SKM-1 (cell line): ENCODE results near the gene DNAH6.

Experiments used
- DNase-seq: peaks from one replicate; lab custom pipeline; 2025; ENCODE audit not compliant: unreplicated experiment; lab: John Stamatoyannopoulos, UW

DNAH6 gene

DNA sequence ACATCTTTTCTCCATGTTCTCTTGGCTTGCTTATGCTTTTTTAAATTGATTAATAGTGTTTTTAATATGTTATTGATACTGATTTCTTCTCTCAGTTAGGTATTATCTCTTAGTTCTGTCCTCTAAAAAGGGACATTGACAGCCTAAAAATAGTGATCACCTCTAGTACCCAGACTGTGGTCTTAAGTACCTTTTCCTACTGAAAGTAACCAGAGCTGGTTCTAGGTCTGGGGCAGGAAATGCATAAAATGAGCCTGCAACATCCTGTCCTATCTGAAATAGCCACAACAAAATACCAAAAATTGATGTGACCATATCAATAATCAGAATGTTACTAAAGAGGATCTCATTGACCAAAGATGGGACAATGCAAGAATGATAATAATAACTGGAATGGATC is 113.3 kb downstream of the DNAH6 start:
- no peak for DNase-seq

DNA sequence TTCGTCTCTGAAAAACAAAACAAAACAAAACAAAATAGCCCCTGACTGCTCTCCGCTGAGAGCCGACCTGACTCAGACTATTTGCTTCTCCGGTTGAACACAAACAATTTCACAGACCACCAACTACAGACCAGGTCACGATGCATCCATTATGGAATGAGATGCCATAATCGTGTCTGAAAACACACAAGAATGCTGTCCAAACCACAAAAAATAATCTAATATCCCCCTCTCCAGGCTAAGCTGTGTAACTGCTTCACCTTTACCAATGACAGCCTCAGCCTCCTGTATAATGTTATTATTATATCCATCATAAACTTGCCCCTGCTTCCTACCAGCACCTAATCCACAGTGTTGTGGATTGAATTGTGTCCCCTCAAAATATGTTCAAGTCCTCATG is 114.7 kb downstream of the DNAH6 start:
- no peak for DNase-seq

DNA sequence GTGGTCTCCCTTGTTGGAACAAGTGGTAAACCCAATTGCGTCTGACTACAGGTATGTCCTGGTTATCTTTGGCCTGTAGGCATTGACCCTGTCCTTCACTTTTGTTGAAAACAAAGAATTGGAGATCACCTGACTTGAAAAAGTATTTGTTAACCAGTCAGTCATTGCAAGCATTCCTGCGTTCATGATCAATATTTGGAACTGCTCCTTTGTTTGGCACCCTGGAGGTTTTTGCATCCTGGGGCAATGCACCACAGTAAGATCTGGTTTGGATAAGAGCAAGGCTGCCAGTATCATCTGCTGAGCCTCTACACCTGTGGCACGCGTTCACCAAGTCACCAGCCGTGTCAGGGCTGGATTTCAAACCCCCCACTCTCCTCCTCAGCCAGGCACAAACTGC is 115.7 kb downstream of the DNAH6 start:
- DNase-seq = no peak

DNA sequence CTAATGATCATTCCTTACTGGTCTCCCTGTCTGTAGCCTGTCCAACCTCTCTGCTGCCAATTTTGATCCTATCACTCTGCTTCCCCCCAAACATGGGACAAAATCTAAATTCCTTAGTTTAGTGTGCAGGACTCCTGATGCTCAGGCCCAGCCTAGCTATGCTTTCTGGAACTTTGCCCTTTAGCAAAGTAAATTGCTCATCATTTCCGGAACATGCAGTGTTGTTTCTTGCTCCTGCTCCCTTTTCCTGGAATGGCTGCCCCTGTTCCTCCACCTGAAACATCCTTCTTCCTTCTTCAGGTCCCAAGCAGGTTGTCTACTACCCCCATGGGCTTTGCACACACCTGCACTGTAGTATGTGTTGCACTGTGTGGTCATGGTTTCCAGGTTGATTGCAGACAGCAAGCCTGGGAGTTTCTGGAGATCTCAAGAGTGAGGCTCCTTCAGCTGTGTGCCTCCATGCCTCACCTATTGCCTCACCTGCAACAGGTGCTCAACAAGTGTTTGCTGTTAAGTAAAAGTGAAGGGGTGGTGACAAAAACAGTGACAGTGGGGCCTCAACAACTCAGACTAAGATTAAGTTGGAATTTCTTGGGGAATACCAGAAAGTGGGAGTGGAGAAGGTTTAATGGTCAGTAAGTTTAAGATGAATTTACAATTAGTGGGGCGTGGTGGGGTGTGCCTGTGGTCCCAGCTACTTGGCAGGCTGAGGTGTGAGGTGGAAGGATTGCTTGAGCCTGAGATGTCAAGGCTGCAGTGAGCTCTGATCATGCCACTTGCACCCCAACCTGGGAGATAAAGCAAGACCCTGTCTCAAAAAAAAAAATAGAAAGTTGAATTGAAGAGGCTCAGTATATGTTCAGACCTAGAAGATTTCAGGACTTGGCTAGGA is 120.0 kb downstream of the DNAH6 start:
- DNase-seq = no peak

DNA sequence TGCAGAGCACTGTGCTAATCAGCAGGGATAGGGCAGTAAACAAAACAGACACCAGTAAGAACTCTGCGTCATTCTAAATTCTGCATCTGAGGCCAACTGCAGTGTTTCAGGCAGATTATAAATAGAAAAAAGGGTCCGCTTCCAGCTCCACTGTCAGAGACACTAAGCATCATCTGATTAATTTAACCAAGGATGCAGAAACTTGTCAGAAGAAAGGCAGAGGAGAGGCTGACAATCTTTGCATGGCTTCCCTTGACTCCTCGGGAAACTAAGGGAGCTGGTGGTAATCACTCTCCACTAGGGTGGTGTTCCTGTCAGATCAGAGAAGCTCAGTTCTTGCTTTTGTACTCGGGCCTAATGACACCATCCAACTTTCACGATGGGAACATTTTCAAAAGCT is 123.5 kb downstream of the DNAH6 start:
- no peak for DNase-seq

DNA sequence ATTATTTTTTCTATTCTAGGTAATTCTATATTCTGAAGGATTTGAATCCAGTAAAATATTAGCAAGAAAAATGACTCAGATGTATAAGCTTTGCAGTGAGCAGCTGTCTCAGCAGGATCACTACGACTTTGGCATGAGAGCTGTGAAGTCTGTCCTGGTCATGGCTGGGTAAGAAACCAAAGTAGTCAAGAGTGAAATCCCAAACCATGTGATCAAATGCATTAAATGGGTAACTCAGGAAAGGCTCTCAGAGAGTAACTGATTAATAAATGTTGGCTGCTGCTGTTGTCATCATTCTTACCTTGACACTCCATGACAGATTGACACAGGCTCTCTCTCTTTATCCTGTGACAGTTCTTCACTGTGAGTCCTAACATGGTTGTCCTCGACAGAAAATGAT is 124.1 kb downstream of the DNAH6 start:
- no peak for DNase-seq

DNA sequence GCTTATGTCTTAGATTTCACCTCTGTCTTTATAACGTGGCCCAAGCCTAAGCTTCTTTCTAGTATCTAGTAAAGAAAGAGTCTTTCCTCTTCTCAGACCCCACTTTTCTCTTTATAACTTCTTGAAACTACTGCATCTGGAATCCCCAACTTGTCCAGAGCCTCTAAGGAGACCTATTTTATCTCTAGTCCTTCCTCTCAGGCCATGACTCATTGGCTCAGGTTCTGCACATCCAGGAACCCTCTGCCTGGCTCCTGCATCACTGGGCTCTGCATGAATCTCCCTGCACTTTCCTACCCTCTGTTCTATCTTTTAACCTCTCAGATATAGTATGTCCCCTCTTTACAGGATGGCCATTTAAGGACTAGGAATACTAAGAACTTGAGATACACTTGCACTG is 124.7 kb downstream of the DNAH6 start:
- no peak for DNase-seq

DNA sequence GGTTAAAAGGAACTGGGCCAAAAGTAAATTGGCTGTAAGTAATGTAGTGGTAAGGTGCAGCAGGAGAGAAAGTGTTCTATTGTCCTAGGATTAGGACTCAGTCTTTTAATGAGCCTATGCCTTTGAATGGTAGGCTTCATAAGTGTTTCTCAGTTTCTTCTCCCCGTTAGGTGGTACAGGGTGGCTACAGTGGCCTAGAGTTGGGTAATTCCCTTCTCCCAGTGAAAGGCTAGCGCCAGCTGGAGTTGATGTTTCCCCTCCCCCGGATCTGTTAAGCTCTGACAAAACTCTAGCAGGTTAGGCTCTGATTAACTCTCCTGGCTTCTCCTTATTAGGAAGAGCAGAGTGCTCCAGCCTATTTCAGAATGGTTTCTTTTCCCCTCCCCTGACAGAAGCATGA is 127.7 kb downstream of the DNAH6 start:
- DNase-seq = no peak

DNA sequence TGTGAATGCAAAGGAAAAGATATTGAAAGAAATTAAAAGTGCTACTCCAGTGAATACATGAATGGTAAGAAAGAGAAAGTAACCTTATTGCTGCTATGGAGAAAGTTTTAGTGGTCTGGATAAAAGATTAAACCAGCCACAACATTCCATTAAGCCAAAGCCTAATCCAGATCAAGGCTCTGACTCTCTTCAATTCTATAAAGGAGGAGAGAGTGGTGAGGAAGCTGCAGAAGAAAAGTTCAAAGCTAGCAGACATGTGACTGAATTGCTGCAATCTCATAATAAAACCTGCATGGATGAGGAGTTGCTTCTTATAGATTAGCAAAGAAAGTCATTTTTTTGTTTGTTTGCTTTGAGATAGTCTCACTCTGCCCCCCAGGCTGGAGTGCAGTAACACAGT is 130.2 kb downstream of the DNAH6 start:
- DNase-seq = no peak

DNA sequence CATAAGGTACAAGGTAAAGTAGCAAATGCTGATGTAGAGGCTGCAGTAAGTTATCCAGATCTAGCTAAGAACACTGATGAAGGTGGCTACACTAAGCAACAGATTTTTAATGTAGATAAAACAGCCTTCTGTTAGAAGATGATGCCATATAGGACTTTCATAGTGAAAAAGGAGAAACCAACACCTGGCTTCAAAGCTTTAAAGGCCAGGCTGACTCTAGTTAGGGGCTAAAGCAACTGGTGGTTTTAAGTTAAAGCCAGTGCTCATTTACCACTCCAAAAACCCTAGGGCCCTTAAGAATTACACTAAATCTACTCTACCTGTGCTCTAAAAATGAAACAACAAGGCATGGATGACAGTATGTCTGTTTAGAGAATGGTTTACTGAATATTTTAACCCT is 131.0 kb downstream of the DNAH6 start:
- no peak for DNase-seq

DNA sequence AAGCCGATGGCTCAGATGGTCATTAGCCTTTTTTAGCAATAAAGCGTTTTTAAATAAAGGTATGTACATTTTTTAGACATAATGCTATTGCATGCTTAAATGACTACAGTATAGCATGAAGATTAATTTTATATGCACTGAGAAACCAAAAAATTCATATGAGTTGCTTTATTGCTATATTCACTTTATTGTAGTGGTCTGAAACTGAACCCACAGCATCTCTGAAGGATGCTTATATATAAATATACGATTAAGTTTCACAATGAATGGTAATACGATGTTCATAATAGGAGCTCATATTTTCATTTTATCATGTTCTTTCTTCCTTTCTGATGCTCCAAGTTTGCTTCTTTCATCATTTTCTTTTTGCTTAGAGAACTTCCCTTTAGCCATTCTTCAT is 132.8 kb downstream of the DNAH6 start:
- DNase-seq = no peak

DNA sequence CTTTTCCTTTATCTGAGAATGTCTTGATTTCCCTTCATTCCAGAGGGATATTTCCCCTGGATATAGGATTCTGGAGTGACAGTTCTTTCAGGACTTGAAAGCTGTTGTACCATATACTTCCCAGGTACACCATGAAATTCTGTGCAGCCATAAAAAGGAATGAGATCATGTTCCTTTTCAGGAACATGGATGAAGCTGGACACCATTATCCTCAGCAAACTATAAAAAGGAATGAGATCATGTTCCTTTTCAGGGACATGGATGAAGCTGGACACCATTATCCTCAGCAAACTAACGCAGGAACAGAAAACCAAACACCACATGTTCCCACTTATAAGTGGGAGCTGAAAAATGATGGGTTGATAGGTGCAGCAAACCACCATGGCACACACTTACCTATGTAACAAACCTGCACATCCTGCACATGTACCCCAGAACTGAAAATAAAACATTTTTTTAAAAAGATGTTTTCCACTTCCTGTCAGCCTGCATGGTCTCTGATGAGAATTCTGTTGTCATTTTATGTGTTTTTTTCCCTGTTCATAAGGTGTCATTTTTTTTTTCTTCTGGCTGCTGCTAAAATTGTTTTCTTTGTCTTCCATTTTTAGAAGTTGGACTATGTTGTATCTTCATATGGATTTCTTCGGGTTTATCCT is 133.3 kb downstream of the DNAH6 start:
- no peak for DNase-seq

DNA sequence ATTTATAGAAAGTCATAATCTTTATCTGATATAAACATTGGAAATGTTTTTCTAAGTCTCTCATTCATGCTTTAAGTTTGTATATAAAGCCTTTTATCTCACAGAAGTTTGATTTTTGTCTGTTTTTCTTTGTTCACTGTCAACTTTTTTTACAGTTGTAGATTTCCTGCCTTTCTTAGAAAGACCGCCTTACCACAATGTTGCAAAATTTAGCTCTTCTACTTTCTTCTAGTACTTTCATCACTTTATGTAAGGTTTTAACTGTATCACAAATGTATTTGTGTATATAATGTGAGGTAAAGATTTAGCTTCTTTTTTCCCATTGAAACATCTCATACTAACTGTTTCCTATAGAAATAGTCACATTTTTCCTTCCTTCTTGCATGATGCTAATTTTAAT is 136.1 kb downstream of the DNAH6 start:
- DNase-seq = no peak

DNA sequence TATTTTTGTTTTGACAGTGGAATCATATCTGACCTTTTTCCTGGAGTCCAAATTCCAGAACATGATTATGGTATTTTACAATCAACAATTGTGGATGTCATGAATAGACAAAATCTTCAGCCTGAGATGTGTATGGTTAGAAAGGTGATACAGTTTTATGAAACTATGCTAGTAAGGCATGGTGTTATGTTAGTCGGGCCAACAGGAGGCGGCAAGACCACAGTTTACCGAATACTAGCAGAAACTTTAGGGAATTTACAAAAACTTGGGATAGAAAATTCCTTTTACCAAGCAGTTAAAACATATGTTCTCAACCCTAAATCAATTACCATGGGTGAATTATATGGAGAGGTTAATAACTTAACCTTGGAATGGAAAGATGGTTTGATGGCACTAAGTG is 137.0 kb downstream of the DNAH6 start:
- no peak for DNase-seq

DNA sequence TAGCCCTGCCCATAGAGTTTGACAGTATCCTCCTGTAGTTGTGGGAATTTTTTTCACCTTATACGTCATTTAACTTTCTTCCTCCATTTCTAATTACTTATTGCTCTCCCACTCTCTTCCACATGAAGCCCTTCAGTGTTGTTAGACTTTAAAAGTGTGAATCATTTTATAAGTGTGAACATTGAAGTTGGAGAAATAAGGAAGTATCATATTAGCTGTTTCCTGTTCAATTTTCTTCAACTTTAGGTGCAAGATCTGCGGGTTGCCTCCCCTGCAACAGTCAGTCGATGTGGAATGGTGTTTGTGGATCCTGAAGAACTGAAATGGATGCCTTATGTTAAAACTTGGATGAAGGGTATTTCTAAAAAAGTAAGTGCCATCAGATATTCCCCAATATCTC is 138.1 kb downstream of the DNAH6 start:
- no peak for DNase-seq

DNA sequence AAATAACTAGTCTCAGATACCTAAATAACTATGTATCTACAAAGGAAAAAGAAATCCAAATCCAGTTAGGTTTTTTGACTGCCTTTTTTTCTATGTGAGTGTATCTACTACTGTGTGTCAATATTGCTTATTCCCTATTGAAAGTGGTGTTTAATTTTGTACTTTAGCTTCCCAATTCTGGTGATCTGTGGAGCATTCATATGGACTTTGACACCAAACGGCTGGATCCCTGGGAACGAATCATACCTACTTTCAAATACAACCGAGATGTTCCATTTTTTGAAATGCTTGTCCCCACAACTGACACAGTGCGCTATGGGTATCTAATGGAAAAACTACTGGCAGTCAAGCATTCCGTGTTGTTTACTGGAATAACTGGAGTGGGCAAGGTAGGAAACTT is 152.8 kb downstream of the DNAH6 start:
- no peak for DNase-seq

DNA sequence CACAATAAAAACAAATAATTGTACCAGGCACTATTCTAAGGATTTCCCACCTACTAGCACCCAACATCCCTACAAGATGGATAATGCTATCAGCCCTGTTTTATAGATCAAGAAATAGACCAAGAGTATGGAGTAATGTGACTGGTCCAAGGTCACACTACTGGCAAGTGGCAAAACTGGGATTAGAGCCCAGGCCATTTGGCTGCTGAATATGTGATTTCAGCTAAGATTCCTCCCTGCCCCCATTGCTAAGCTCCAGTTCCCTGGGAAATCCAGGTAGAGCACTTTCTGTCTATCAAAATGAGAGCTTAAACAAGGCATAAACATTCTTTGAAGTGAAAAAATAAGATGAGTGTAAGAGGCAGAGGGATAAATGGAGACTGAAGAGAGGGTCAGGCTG is 157.8 kb downstream of the DNAH6 start:
- DNase-seq = no peak

DNA sequence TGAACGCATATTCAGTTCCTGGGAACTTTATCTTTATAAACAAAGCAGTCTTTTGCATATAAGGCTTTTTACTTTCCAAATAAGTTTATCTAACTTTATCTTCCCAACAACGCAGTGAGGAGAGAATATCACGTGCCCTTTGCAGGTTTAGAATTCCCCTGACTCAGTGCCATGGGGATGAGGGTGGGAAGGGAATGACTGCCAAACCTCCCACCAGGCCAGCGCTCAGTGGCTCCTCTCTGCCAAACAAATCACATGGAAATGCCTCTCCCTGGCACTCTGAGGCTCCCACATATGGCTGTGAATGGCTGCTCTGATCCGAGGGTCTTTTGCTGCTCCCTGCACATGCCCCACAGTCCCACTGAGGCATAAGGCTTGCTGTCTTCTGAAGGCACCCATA is 158.3 kb downstream of the DNAH6 start:
- DNase-seq = no peak

DNA sequence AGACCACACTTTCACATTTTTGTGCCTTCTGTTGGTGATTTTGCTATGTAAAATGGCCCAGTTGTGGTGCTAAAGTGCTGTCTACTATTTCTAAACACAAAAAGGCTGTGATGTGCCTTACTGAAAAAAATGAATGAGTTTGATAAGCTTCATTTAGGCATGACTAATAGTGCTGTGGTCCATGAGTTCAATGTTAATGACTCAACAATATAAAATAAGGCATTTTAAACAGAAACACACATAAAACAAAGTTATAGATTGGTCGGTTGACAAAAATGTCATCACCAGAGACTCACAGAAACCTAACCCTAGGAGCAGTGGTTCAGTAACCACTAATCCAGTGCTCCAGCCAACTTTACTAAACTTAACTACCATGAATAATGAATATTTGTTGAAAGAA is 160.0 kb downstream of the DNAH6 start:
- no peak for DNase-seq

DNA sequence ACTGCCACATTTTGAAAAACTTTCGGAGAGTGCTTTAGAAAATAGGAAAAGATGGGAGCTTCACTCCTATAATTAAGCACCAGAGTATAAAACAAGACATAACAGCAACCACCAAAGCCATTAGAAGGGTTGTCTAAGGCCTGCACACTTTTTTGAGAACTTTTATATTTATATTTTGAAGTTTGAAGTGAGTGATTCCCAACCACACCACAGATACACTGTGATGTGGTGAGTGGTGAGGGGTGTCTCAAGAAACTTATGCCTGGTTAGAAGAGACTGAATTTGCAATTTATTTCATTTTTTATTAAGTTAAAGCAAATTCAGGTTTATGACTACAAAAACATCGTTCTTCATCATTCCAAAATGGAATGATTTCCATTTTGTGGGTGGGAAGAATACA is 161.9 kb downstream of the DNAH6 start:
- no peak for DNase-seq

DNA sequence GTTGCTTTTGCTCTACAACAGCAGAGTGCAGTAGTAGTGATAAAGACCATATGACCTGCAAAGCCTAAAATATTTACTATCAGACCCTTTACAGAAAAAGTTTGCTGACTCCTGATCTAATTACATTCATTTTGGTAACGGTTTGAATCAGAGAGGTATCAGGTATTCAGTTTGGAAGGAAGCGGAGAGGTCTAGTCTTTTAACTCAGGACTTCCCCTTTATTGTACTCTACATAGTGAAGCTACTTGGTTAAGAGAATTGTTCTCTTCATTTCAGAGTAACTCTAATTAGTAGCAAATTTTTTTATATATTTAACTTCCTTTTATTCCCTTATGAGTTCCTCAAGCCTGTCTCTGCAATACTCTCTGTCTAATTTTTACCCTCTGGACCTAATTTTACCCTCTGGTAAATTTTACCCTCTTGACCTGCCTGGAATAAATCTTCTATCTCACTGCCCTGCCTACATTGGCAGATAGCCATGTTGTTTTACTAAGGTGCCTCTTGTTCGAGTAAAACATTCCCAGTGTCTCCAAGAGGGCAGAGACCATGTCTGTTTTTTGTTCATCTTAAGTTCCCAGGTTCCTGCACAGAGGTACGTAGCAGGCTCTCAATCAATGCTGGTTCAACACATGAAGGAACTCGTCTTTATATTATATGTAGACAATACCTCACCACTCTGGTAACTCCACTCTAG is 170.6 kb downstream of the DNAH6 start:
- no peak for DNase-seq

DNA sequence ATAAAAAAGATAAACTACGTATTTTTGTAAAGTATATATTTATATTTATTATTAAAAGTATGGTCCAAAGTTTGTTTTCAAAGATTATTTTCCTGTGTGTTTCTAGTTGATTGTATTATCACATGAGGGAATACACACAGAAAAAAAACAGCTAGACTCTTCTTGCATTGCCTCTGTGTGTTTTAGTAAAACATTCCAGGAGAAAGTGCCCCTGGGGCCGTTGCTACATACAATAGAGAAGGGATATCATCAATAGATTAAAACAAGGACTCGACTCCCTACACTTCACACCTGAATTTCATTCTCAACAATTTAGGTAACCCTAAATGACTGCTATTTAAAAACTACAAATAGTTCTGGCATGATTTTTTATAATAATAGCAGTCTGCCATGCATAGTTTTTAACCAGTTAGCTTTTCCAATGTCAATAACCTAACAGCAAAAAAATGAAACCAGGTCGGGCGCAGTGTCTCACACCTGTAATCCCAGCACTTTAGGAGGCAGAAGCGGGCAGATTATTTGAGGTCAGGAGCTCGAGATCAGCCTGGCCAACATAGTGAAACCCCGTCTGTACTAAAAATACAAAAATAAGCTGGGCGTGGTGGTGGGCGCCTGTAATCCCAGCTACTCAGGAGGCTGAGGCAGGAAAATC is 171.3 kb downstream of the DNAH6 start:
- DNase-seq = no peak
